Fibroblast of pulmonary artery (primary cell): ENCODE data around the gene TOP3A.

Experiments used
- DNase-seq: peaks from one replicate; pipeline ENCODE4 v3.0.0-alpha.2; 2010; ENCODE audit warnings: low read depth
- H3K4me3 ChIP-seq: replicated peaks from 2 replicates; pipeline ENCODE4 v1.5.1; 2011; ENCODE audit warnings: low read depth, mild to moderate bottlenecking, control low read depth, low read length, moderate library complexity
- TF ChIP-seq, protein P1 (sequence below): IDR thresholded peaks from 2 replicates; pipeline ENCODE4 v1.5.1; 2011; ENCODE audit warnings: mild to moderate bottlenecking, control low read depth, low read length, inconsistent platforms; ENCODE audit errors: missing control alignments

Gene TOP3A

DNA sequence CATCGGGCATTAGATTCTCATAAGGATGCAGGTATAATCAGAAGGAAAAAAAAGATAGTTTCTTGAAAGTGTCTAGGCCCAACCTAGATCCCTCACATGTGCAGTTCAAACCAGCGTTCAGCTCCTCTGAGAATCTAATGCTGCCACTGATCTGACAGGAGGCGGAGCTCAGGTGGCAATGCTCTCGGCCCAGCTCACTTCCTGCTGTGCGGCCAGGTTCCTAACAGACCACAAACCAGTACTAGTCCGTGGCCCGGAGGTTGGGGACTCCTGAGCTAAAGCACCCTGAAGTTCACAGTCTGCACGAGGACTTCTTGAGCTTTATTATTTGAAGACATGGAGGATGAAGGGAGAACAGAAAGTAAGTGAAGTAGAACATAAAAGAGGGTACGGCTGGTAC lies 17.1 kb upstream of the TOP3A start:
- DNase-seq: no peak
- TF ChIP-seq, protein P1, sequence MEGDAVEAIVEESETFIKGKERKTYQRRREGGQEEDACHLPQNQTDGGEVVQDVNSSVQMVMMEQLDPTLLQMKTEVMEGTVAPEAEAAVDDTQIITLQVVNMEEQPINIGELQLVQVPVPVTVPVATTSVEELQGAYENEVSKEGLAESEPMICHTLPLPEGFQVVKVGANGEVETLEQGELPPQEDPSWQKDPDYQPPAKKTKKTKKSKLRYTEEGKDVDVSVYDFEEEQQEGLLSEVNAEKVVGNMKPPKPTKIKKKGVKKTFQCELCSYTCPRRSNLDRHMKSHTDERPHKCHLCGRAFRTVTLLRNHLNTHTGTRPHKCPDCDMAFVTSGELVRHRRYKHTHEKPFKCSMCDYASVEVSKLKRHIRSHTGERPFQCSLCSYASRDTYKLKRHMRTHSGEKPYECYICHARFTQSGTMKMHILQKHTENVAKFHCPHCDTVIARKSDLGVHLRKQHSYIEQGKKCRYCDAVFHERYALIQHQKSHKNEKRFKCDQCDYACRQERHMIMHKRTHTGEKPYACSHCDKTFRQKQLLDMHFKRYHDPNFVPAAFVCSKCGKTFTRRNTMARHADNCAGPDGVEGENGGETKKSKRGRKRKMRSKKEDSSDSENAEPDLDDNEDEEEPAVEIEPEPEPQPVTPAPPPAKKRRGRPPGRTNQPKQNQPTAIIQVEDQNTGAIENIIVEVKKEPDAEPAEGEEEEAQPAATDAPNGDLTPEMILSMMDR: no peak
- H3K4me3 ChIP-seq: no peak overlapping the region

DNA sequence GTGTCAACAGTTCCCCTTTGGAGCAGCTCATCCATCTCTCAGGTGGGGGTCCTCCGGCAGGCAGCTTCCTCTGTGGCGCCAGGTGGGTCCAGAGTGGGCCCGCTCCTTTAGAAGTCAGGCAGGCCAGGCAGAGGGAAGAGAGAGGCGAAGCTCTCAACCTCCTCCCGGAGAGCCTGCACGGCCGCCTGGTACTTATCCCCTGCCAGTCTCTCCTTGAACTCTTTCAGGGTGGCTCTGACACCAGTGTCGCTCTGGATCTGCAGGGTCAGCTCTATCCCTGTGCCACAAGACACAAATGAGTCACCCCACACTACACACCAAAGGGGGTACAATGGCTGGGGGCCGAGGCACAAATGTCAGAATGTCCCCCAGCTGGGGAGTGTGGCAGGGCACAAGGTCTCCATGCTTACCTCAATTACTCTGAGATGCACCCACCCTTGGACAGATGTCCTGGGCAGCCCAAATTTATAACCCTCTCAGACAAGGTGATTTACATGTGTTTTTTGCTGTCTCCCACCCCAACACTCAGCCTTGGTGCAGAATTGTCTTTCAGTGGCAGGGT lies 13.9 kb upstream of the TOP3A start:
- DNase-seq: no peak

DNA sequence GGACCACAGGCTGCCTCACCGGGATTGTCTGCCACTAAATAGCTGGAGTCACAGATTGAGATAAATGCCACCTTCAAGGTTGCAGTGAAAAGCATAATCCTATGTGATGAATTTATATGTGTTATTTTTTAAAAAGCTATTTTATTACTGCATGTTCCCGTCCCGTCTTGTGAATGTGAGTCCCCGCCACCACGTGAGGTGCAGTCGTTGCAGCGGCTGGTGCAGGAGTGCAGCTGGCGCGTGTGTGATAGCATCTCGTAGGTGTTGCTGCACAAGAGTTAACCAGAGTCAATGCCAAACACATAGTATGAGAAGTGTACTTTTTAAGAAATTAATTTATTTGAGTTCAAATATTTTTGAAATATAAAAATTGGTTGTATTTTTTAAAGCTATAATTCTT lies 12.8 kb upstream of the TOP3A start:
- no peak overlapping the region for H3K4me3 ChIP-seq
- no peak for DNase-seq
- TF ChIP-seq, protein P1: no peak

More for the DNA sequence above, 13.9 kb upstream of the TOP3A start:
- TF ChIP-seq, protein P1: no peak
- H3K4me3 ChIP-seq: no peak overlapping the region

DNA sequence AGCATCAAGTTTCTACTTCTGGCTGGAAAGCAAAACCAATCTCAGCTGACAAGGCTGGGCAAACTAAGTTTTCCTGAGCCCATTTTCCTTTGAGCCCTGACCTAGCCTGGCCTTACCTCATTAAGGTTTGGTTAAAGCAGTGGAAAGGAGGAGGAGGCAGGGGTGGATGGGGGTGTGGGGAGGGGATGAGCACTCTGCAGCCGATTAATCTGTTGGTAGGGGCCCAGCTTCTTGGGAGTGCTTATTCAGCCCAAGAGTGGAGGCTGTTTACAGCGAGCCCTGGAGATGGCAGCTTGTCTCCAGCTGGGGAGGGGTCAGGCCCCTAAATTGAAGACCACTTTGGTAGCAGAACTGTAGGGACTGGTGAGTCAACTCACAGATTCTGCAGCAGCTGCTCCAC lies 12.3 kb upstream of the TOP3A start:
- DNase-seq: no peak
- TF ChIP-seq, protein P1: no peak
- no peak overlapping the region for H3K4me3 ChIP-seq

DNA sequence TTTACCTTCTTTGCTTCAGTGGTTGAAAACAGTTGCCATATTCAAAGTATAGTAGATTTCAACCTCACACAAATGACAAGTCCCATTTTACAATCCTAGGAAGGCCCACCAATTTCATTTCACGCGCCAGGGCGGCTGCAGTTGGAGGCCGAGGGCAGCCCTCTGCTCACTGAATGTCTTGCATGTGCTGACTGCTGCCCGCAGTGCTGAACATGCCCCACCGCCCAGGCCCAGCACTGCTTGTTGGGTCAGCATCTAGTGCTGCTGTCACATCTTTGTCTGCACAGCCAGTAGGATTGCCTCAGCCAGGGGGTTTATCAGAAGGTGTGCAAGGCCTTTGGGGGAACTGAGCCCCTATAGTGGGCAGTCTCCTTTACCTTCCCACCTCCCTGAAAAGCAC lies 11.8 kb upstream of the TOP3A start:
- no peak for DNase-seq
- H3K4me3 ChIP-seq: no peak overlapping the region
- TF ChIP-seq, protein P1: no peak

DNA sequence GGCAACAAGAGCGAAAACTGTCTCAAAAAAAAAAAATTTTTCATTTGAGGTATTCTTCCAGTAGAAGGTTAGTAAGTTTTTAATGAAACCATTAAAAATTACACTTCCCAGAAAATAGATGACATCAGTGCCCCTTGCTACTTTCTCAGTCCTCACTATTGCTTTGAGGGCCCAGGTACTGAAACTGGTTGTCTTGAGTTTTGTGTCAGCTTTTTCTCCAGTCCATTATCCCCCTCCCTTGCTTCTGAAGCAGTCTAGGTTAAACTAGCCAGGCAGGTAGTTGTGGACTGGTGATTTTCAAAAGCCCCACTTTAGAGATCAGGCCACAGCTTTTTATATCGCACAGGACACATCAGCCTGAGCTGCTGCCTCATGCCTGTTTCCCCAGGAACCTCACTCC lies 11.2 kb upstream of the TOP3A start:
- no peak for DNase-seq
- TF ChIP-seq, protein P1: no peak
- no peak overlapping the region for H3K4me3 ChIP-seq
